D341Med (cell line): ENCODE measurements around the gene ANAPC5.
"Not testable (repeated sequence)": the region's sequence is repeated elsewhere in the genome, so short reads cannot be mapped to it uniquely, and the experiment has no call there.

ENCODE experiments used
- DNase-seq: peaks from one replicate; pipeline ENCODE4 v3.0.0; 2012; ENCODE audit warnings: low spot score

ANAPC5 gene

DNA sequence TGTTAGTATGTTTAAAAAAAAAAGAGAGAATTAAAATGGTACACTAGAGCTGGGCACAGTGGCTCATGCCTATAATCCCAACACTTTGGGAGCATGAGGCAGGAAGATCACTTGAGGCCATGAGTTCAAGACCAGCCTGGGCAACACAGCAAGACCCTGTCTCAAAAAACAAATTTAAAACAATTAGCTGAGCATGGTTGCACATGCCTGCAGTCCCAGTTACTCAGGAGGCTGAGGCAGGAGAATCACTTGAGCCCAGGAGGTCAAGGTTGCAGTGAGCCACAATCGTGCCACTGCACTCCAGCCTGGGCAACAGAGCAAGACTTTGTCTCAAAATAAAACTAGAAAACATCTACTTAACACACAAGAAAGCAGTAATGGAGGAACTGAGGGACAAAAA lies 42.0 kb downstream of the ANAPC5 start:
- not testable (repeated sequence) for DNase-seq

DNA sequence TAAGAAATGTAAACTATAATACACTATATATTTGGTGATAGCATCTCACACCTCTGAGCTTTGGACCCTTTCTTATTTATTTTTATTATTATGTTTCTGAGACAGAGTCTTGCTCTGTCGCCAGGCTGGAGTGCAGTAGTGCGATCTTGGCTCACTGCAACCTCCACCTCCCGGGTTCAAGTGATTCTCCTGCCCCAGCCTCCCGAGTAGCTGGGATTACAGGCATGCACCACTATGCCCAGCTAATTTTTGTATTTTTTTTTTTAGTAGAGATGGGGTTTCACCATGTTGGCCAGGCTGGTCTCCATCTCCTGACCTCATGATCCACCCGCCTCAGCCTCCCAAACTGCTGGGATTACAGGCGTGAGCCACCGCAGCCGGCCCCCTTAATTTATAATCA lies 44.8 kb downstream of the ANAPC5 start:
- not testable (repeated sequence) for DNase-seq

DNA sequence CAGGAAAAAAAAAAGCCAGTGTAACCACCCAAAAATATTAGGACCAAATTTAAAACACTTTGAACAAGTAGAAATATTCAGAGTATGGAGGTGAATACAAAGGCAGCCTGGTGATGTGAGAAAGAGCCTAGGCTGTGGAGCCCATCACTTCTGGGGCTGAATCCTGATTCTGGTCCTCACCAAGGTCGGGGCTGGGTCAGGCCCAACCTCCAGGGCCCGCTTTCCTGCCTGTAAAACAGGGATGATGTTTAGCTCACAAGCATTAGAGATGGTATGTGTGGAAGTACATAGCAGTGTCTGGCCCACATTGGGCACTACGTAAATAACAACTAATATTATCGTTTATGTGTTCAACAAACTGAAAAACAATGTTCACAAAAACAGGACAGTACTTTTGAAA lies 47.9 kb downstream of the ANAPC5 start:
- DNase-seq: no peak

DNA sequence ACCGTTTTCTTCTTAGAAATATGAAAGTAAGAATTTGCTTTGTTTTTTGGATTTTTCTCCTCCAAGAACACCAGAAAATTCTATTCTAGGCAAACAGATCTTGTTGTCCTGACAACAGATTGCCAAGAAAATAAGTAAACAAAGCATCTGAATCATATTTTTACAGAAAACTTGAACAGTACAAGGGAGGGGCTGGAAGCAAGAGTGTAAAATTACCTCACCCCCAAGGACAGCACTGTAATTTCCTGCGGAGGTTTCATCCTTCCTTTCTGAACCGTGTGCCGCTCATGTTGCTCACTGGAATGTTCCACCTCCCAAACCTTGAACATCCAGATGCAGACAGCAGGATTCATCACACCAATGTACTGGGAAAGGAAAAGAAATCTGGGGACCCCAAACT lies 50.3 kb downstream of the ANAPC5 start:
- no peak for DNase-seq

DNA sequence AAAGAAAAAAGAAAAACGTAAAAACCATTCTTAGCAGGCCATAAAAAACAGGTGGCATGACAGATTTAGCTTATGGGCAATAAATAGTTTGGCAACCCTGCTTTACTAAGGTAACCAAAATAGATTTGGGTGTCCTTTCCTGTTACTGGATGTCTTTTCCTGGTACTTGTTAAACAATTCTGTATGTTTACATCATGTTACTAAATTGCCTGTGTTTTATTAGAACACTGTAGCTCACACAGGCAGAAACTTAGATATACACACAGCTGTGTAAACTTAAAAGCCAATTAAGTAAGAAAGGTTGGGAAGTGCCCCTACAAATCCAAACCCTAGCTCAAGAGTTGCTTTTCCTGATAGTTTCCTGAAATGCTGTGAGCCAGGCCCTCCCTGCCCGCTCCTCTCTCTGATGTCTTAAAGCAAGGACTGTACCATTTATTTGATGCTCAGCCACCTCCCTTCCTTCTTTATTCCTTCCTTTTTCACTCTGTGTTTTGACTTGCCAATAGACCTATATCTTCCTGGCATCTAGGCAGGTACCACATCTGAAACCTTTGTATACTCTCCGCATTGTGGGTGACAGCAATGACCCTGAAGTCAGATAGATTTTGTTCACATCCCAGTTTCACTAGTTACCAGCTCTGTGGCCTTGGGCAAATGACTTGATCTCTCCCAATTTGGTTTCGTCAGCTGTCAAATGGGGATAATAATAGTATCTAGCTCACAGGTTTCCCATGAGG lies 52.0 kb downstream of the ANAPC5 start:
- DNase-seq: no peak

DNA sequence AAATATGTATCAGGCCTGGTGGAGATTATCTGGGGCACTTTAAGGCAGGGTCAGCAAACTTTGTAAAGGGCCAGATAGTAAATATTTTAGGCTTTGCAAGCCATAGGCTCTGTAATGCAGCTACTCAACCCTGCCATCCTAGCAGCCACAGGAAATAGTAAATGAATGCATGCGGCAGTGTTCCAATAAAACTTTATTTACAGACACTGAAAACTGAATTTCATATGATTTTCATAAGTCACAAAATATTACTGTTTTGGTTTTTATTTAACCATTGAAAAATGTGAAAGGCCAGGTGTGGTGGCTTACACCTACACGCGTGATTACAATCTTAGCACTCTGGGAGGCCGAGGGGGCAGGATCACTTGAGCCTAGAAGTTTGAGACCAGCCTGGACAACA lies 52.5 kb downstream of the ANAPC5 start:
- no peak for DNase-seq

DNA sequence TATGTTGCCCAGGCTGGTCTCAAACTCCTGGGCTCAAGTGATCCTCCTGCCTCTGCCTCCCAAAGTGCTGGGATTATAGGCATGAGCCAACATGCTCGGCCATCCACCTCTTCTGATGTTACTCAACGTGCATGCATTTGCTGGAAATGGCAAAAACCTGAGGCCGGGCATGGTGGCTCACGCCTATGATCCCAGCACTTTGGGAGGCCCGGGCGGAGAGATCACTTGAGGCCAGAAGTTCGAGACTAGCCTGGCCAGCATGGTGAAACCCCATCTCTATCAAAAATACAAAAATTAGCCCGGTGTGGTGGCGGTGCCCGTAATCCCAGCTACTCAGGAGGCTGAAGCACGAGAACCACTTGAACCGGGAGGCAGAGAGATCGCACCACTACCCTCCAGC lies 53.8 kb downstream of the ANAPC5 start:
- not testable (repeated sequence) for DNase-seq

DNA sequence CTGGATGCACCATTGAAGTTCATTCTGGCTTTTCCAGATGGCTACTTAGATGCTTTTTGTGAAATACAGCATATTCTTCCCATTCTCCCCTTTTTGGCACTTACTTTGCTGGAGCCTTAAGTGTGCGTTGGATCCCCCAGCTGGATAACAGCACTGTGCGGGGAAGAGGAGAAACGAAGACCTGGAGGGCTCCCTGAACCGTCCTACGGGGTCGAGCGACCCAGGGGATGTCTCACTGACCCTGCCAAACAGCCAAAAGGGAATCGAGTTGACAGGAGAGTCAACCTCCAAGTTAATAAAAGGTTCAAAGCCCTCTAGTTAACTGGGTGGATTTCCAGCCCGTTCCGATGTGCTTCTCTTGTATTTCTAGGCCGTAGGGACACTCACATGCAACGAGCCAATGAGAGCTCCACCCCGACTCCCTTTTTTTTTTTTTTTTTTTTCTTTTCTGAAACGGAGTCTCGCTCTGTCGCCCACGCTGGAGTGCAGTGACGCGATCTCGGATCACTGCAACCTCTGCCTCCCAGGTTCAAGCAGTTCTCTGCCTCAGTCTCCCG lies 54.7 kb downstream of the ANAPC5 start:
- DNase-seq: no peak

DNA sequence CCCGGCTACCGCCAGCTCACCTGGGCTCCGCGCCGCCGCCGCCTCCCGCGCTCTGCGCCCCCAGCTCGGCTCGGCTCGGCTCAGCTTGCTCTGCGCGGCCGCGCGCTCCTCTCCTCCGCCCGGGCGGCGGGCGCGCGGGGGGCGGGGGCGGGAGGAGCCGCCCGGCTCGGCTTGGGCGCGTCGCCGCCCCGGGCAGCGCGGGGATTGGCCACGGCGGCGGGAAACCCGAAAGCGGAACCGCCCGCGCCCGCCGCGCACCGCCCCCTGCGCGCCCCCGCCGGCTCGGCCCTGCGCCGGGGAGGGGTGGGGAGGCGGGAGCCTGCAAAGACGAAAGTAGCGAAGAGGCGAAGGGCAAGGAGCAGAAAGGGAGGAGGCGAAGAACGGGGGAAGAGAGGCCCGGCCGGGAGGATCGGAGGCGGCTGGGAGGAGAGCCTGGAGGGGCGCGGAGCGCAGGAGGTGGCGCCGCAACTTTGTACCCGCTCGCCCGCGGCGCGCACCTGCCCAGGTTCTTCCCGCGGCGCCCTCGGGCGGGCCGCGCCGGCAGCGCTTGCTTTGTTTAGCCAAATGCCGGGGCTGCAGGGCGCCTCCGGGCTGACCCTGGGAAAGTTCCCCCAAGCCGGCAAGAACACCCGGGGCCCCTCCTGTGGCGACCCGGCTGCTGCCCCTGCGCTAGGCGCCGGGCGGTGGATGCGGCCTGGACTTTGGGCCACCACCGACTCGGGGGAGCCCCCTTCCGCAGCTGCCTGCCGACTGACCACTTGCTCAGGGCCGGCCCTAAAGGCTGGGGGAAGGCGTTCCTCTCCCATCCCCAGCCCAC lies 55.4 kb downstream of the ANAPC5 start, which contains the start of gene CAMKK2:
CAMKK2 (minus strand) TSS at position 92 of the 817 bp plus-strand sequence. CDS start 22,183 bp downstream, outside the sequence.
- peak; percentile 99 for DNase-seq

DNA sequence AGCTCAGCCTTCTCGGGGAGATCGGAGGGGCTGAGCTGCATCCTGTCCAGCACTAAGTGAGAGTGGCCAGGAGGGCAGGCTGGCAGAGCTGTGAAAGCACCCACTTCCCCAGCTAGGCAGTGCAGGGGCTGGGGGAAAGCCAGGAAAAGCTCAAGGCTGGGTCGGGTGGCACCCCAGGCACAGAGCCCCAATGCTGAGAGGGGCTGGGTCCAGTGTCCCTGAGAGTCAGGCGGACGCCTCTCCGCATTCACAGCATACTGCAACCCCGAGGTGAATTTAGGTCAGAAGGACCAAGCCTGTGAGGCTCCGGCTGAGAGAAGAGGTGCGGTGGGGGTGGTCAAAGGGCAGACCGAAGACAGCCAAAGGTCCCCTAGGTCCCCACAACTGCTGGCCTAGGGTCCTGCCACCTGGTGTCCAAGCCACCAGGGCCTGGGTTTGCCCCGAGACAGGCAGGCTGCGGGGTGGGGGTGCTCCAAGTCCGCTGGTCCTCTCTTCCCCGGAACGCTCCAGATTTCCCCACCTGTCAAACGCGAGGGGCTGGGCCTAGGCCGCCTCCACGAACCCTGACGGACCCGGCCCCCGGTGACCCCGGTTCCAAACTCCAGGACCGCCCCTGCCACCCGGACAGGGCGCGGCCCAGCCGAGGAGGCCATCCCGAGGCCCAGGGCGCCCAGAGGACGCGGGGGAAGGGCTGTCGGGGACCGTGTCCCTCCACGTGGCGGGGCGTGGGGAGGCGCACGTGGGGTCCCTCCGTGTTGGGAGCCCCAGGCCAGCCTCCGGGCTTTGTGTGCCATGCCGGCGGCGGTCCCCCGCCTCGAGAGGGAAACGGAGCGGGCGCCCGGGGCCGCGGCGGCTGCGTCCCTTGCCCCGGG lies 56.2 kb downstream of the ANAPC5 start:
- peak; percentile 54 for DNase-seq

DNA sequence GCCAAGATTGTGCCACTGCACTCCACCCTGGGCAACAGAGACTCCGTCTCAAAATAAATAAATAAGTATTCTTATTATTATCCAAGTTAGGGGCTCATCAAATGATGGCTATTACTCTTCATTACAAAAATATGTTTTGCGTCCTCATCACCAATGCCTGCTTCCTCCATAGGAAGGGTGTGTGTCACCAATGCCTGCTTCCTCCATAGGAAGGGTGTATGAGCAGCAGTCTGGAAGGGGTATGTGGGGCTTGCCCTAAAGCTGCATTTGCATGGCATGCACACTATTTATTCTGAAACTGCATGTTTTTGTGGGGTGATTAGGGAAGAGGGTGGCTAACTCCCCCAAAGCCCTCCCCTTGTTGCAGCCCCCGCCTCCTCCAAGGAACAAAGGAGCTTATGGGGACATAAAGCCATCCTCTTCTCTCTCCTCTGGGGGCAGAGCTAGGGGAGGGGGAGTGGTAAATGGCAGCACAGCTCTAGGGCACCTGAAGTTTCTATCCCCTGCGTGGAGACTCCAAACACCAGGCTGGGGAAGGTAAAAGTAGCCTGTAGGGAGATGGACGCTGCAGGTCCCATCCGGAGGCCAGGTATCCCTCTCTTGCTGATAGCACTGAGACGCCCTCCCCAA lies 57.0 kb downstream of the ANAPC5 start:
- peak; percentile 64 for DNase-seq

DNA sequence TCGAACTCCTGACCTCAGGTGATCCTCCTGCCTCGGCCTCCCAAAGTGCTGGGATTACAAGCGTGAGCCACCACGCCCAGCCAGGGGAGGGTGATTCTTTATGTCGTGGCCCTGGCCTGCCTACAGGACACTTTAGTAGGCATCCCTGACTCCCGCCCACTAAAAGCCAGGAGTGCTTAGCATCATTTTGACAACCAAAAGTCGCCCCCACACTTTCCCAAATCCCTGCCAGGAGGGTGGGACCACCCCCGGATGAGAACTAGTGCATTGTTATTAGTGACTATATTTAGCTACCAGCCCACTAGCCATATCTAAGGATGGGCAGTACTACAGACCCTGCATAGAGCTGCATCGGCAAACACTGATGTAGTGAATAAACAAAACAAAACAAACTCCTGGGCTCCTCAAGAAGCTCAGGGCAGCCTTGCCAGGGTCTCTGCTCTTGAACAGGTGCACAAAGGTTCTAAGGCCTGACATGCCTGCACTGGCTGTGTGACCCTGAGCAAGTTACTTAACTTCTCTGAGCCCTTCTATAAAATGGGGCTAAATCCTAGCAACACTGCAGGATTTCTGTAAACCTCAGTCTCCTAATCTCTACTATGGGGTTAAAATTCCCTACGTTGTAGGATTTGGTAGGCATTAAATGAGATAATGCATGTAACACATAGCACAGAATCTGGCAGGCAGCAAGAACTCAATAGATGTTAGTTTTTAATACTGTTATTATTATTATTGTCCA lies 57.9 kb downstream of the ANAPC5 start:
- DNase-seq: no peak

DNA sequence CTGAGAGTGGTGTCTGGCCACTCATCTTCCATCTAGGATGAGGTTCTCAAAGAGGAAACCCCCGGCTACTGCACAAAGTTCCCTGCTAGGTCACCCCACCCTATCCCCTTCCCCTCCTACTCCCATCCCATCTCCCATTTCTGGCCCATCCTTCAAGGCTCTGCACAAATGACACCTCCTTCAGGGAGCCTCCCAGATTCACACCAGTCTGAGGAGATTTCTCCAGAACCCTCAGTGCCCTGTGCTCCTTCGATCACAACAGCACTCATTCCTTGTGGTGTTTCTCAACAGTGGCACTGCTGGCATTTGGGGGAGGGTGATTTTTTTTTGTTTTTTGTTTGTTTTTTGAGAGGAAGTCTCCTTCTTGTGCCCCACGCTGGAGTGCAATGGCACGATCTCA lies 58.6 kb downstream of the ANAPC5 start:
- DNase-seq: no peak

DNA sequence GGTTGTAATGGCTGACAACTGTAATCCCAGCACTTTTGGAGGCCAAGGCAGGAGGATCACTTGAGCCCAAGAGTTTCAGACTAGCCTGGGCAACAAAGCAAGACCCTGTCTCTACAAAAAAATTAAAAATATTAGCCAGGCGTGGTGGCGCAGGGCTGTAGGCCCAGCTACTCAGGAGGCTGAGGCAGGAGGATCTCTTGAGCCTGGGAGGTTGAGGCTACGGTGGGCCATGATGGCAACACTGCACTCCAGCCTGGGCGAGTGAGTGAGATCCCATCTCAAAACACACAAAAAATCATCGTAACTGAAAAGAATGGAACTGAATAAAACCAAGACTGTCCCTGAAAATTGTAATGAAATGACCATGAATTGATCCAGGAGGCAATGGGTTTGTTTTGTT lies 61.8 kb downstream of the ANAPC5 start:
- no peak for DNase-seq

DNA sequence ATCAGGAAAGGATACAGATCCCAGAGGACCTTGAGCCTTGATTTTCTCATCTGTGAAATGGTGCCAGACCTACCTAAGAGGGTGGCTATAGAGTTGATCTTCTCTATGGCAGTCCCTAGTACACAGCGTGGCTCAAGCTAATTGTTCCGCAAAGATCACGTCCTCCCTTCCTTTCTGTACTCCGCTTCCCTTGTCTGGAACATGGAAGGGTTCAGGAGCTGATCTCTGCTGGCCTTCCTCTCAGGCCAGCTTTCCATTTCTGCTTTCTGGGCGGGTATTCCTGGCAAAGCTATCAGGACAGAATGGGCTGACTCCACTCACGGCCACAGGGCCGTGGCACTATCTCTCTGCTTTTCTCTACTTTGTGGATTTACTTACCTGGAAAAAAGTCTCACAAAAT lies 62.2 kb downstream of the ANAPC5 start:
- DNase-seq: no peak

DNA sequence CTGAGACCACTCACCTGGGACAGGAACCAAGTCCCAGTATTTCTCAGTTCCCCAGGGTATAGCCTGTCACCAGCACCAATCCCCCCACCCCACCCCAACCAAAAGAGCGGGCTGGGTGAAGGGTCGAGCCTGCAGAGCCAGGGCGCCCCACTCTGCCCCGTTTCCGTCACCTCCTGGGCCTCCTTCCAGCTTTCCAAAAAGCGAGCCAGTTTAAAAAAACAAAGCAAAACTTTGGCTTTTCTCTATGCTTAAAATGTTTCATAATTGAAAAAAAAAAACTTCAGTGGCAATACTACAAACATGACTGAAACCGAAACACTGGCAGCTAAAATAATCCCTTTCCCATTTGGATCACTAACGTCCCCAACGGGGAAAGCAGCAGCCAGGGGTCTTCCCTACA lies 63.2 kb downstream of the ANAPC5 start:
- DNase-seq: no peak

DNA sequence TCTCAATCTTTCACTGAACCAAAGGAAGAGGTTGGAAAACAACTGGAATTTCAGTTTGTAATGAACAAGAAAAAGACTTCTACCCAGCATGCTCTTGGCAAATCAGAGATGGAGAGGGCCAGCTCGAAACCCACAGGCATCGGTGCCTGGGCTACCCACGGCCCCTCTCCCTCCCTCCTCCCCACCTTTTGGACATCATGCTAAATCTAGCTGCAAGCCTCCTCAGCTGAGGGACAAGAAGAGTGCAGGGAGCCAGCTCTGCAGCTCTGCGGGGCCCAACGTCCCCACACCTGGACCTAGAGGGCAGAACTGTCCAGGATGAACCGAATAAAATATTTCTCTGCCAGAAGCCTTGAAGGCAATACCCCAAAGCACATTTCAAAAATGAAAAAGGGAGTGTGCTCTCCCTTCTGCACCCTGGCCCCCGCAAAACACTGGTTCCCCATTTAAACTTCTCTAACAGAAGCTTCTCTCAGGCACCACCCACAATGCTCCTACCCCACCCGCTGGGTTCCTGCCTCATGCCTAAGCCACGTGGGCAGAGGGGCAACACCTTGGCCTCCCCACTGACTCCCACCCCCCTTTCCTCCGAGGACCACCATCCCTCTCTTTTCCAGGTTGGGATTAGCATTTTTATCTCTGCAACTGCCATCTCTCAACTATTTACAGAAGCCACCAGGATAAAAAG lies 63.9 kb downstream of the ANAPC5 start:
- no peak for DNase-seq

DNA sequence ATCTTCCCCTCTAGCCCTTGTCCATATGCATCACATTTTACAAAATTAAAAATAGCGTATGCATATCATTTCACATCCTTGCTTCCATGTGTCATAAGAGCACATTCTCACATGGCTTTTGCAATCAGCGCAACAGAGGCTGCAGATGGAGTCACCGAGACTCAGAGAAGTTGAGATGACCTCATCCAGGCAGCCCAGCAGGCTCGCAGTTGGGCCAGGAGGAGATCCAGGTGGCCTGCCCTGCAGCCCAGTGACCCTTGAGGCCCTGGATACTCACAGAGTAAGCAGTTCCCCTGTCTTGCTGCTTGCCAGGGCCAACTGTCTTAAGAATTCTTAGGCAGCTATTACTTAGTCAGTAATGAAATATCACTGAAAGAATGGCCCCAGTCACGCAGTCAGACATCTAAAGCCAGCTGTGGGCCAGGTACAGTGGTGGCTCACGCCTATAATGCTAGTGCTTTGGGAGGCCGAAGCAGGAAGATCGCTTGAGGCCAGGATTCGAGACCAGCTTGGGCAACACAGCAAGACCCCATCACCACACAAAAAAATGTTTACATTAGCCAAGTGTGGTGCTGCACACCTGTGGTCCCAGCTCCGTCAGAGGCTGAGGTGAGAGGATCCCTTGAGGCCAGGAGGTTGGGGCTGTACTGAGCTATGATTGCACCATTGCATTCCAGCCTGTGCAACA lies 64.8 kb downstream of the ANAPC5 start:
- peak; percentile 48 for DNase-seq

DNA sequence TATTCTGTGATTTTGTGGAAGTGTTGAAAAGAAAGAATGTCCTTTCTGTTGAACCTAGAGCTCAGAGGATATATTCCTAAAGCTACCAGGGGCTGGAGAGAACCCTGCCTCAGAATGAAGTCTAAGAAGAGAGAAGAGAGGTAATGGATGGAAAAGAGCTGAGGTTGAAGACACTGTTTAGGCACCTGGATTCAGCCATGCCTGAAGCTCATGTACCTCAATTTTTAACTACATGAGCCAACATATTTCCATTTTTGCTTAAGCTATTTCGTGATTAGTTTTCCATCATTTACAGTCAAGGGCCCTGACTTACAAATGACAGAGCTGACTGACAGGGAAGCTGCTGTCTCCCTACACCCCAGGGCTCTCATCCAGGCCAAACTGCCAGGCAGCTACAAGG lies 66.4 kb downstream of the ANAPC5 start:
- no peak for DNase-seq
